Skeletal muscle satellite cell (primary cell): ENCODE data around the gene FAM184A. TPM values are rescaled to one million over a fixed set of nuclear protein-coding genes. Genes with fewer than 3 reads are reported as not detected.
A peak's percentile ranks its signal among the peaks of the same experiment; 100 is the strongest.
"Not testable (repeated sequence)": the region's sequence is repeated elsewhere in the genome, so short reads cannot be mapped to it uniquely, and the experiment has no call there.

Source experiments
- H3K27me3 ChIP-seq: 2 replicates; pipeline ENCODE4 v1.7.0; 2013; ENCODE audit warnings: low read length; ENCODE audit not compliant: control insufficient read depth, insufficient read depth
- H3K36me3 ChIP-seq: 2 replicates; pipeline ENCODE4 v1.7.0; 2013; ENCODE audit warnings: mild to moderate bottlenecking, control low read depth, low read length; ENCODE audit not compliant: insufficient read depth
- H3K4me1 ChIP-seq: 2 replicates; pipeline ENCODE4 v1.7.0; 2013; ENCODE audit warnings: low read length; ENCODE audit not compliant: control insufficient read depth, insufficient read depth
- H3K4me2 ChIP-seq: 2 replicates; pipeline ENCODE4 v1.7.0; 2013; ENCODE audit warnings: mild to moderate bottlenecking, low read length
- H3K4me3 ChIP-seq: 2 replicates; pipeline ENCODE4 v1.7.0; 2013; ENCODE audit warnings: low read length
- H3K9ac ChIP-seq: 2 replicates; pipeline ENCODE4 v1.7.0; 2013; ENCODE audit warnings: mild to moderate bottlenecking, low read depth, low read length, moderate library complexity
- H3K9me3 ChIP-seq: replicated peaks from 2 replicates; pipeline ENCODE4 v1.7.0; 2013; ENCODE audit warnings: mild to moderate bottlenecking, control low read depth, low read length
- total RNA-seq: library from RNA; depleted of rRNA; stranded (reverse); fragments of >200 nt; gene quantifications from 2 replicates; pipeline ENCODE4 v1.2.3, GENCODE V29; 2012; rRNA removed

FAM184A gene, protein sequence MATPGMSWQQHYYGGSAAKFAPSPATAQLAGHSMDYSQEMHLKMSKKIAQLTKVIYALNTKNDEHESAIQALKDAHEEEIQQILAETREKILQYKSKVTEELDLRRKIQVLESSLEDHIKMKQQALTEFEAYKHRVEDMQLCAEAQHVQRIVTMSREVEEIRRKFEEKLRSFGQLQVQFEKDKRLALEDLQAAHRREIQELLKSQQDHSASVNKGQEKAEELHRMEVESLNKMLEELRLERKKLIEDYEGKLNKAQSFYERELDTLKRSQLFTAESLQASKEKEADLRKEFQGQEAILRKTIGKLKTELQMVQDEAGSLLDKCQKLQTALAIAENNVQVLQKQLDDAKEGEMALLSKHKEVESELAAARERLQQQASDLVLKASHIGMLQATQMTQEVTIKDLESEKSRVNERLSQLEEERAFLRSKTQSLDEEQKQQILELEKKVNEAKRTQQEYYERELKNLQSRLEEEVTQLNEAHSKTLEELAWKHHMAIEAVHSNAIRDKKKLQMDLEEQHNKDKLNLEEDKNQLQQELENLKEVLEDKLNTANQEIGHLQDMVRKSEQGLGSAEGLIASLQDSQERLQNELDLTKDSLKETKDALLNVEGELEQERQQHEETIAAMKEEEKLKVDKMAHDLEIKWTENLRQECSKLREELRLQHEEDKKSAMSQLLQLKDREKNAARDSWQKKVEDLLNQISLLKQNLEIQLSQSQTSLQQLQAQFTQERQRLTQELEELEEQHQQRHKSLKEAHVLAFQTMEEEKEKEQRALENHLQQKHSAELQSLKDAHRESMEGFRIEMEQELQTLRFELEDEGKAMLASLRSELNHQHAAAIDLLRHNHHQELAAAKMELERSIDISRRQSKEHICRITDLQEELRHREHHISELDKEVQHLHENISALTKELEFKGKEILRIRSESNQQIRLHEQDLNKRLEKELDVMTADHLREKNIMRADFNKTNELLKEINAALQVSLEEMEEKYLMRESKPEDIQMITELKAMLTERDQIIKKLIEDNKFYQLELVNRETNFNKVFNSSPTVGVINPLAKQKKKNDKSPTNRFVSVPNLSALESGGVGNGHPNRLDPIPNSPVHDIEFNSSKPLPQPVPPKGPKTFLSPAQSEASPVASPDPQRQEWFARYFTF
- total RNA-seq, result 0.22 and 0.25 TPM in 2 replicates

DNA sequence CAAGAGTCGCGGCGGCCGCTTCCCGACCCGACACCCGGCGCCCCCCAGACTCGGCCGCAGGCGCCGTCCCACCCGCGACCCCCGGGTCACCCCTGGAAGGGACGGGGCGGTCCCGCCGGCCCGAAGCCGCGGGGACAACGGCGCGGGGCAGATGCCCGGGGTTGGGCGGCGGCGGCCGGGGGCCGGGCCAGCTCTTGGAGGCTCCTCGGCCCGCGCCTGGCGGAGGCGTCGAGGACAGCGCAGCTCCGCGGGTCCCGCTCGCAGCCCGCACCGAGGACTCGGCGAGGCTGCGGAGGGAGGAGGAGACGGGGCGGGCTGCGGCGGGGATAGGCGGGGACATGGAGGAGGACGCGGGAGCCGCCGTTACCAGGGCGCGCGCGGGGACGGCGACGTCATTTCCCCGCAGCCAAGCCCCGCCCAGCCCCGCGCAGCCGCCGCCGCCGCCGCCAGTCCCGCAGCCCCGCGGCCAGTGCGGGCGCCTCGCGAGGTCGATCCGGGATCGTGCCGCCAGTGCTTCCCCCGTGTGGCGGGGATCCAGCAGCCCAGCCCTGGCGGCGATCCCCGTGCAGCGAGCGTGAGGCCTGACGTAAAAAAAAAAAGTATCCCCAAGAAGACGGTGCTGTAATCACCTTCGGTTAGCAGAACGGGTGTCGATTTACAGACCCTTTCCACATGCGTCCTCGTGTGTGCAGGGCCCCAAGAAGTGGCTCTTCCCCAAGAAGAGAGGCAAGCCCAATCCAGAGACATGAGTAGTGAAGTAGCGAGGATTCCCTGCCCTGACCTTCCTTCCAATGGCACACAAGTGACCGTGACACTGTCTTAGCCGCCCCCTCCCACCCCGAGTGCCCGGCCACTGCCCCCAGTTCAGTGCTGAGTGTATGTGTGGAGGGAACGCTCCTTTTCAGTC, at the start of gene FAM184A:
FAM184A (minus strand) TSS at position 289 of the 907 bp plus-strand sequence. CDS start 365 bp downstream, outside the sequence.
- peaks cover 27% of the 10 kb centered on the region for H3K27me3 ChIP-seq
- H3K4me2 ChIP-seq, result peak within 1 kb of the TSS; percentile 98
- peaks cover 17% of the 10 kb centered on the region for H3K4me1 ChIP-seq
- H3K9me3 ChIP-seq, result peaks cover 4% of the 10 kb centered on the region
- peak within 1 kb of the TSS; percentile 58 for H3K9ac ChIP-seq
- peak within 1 kb of the TSS; percentile 83 for H3K4me3 ChIP-seq
- no peaks in the 10 kb centered on the region for H3K36me3 ChIP-seq

DNA sequence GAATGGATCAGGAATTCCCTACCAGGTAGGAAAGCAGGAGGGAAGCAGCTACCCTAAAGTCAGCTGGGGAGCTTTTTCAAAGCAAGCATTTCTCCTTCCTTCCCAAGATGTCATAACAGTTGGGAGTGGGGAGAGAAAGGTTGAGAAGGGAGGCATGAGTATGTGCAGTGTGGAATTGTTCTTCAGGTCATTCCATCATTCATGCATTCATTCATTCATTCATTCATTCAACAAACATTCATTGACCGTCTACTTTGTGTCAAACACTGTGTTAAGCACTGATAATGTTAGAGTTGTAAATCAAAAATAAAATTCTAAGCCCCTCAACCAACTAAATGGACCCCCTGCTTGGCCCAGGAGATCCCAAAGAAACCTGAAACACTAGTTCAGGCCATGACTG, 49.2 kb upstream of the FAM184A start:
- H3K36me3 ChIP-seq, result no peaks in the 10 kb centered on the region

DNA sequence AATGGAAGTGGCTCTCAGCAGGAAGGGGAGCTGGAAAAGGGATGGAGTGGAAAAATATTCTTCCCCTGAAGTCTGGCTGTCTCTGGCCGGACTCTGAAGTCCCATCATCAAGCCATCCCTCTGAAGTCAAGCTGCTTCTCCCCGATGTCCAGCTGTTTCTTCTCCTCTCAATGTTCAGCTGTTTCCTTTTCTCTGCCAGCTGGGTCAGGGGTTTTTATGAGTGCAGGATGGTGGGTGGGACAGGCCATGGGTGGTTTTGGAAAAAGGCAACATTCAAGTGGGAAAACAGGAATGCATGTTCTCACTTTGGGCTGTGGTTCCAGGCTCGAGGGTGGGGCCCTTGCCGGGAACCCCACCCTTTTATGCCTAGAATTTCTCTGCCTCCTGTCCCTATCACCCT, 48.4 kb upstream of the FAM184A start:
- no peak overlapping the region for H3K4me3 ChIP-seq
- no peaks in the 10 kb centered on the region for H3K27me3 ChIP-seq
- no peaks in the 10 kb centered on the region for H3K36me3 ChIP-seq
- no peak overlapping the region for H3K9ac ChIP-seq
- H3K9me3 ChIP-seq, result no peaks in the 10 kb centered on the region
- H3K4me1 ChIP-seq, result peaks cover 19% of the 10 kb centered on the region
- H3K4me2 ChIP-seq, result no peak overlapping the region

More for the DNA sequence above, 49.2 kb upstream of the FAM184A start:
- no peaks in the 10 kb centered on the region for H3K27me3 ChIP-seq
- H3K4me3 ChIP-seq, result no peak overlapping the region
- H3K4me1 ChIP-seq, result peaks cover 26% of the 10 kb centered on the region
- H3K4me2 ChIP-seq, result no peak overlapping the region
- H3K9ac ChIP-seq, result no peak overlapping the region
- no peaks in the 10 kb centered on the region for H3K9me3 ChIP-seq

GRCh38 chr6:119126140-119126539, 47.7 kb upstream of the FAM184A start:
- Histone ChIP-seq H3K4me1 (peaks cover 19% of the 10 kb centered on the region), H3K27me3 (no peaks in the 10 kb centered on the region), H3K36me3 (no peaks in the 10 kb centered on the region), H3K9ac (no peak overlapping the region), H3K4me3 (no peak overlapping the region), H3K9me3 (no peaks in the 10 kb centered on the region), H3K4me2 (no peak overlapping the region)

DNA sequence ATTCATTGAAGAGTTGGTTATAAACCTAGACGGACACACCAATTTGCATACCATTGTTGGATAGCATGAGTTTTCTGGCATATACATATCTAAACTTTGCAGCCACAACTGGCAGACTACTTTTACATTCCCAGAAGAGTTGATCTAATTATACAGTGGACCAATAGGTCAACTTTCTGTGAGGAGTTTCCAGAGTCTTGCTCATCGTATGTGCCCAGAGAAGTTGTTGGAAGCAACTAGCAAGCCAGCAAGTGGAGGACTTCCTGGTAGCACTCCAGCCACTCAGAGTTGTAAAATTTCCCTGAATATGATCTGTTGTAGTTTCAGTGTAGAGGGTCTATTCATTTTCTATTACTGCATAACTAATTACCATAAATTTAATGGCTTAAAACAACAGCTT, 47.1 kb upstream of the FAM184A start:
- Histone ChIP-seq H3K36me3 (no peaks in the 10 kb centered on the region), H3K9me3 (no peaks in the 10 kb centered on the region), H3K4me2 (no peak overlapping the region), H3K4me1 (peaks cover 14% of the 10 kb centered on the region), H3K4me3 (no peak overlapping the region), H3K27me3 (no peaks in the 10 kb centered on the region), H3K9ac (no peak overlapping the region)

DNA sequence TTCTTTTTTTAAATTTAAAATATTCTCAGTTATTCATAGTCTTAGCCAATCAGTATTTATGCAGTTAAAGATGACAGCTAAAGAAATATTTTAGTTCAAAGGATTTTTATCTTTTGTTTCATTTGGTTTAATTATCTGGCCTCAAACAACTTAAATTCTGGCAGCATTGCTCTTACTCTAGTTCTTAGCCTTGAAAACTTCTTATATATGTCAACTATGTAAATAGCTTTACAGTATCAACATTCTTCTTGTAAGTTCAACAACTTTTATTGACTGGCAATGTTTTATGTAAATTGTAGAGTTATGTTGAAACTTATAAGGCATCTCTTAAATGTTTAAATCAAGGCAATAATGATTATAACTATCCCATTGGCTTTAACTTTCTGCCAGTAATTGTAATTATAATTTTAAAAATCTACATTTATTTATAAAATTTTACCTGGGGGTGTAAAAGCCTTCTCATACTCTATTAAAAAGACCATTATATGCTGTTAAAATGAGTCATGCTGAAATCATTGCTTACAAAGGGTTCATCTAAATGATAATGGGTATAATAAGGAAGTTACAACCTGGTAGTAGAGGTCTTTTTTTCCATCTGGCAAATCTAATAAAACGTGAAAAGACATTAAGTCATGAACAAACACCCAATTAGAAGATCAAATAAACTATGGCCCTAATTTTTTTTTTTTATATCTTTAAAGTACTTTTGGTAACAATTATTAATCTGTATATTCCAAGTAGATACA, 45.8 kb upstream of the FAM184A start:
- no peak overlapping the region for H3K9ac ChIP-seq
- H3K27me3 ChIP-seq, result no peaks in the 10 kb centered on the region
- H3K36me3 ChIP-seq, result no peaks in the 10 kb centered on the region
- peaks cover 10% of the 10 kb centered on the region for H3K4me1 ChIP-seq
- H3K4me3 ChIP-seq, result no peak overlapping the region
- H3K9me3 ChIP-seq, result no peaks in the 10 kb centered on the region
- no peak overlapping the region for H3K4me2 ChIP-seq

DNA sequence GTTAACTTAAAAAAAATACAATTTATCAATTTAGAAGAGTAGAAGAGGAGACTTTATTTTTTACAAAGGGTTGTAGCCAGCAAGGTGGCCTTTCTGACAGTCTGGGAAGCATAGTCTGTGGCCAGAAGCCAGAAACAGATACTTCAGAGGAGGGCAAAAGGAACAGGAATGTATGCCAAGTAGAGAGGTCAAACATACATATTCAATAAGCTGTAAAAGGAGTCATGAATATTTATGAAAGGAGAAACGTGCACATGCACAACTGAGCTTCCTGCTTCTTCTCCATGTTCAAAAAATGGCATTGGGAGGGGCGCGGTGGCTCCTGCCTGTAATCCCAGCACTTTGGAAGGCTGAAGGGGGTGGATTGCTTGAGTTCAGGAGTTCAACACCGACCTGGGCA, 43.9 kb upstream of the FAM184A start:
- no peak overlapping the region for H3K4me2 ChIP-seq
- H3K36me3 ChIP-seq, result no peaks in the 10 kb centered on the region
- H3K27me3 ChIP-seq, result no peaks in the 10 kb centered on the region
- peaks cover 7% of the 10 kb centered on the region for H3K4me1 ChIP-seq
- no peak overlapping the region for H3K4me3 ChIP-seq
- no peak overlapping the region for H3K9ac ChIP-seq
- H3K9me3 ChIP-seq, result no peaks in the 10 kb centered on the region

GRCh38 chr6:119121367-119121766, 42.9 kb upstream of the FAM184A start:
- Histone ChIP-seq H3K4me1 (peaks cover 7% of the 10 kb centered on the region), H3K36me3 (no peaks in the 10 kb centered on the region), H3K27me3 (no peaks in the 10 kb centered on the region), H3K9me3 (no peaks in the 10 kb centered on the region), H3K9ac (no peak overlapping the region), H3K4me2 (no peak overlapping the region), H3K4me3 (no peak overlapping the region)

DNA sequence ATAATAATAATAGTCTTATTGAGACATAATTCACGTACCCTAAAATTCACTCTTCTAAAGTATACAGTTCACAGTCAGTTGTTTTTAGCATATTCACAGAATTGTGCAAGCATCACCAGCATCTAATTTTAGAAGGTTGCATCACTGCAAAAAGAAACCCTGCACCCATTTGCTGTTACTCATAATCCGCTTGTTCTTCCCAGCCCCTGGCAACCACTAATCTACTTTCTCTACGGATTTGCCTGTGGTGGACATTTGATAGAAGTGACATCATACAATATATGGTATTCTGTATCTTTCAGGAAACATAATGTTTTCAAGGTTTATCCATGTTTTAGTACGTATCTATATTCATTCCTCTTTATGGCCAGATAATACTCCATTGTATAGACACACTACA, 41.5 kb upstream of the FAM184A start:
- Histone ChIP-seq H3K9me3 (no peaks in the 10 kb centered on the region), H3K4me2 (no peak overlapping the region), H3K27me3 (no peaks in the 10 kb centered on the region), H3K4me1 (peaks cover 7% of the 10 kb centered on the region), H3K36me3 (no peaks in the 10 kb centered on the region), H3K4me3 (no peak overlapping the region), H3K9ac (no peak overlapping the region)

DNA sequence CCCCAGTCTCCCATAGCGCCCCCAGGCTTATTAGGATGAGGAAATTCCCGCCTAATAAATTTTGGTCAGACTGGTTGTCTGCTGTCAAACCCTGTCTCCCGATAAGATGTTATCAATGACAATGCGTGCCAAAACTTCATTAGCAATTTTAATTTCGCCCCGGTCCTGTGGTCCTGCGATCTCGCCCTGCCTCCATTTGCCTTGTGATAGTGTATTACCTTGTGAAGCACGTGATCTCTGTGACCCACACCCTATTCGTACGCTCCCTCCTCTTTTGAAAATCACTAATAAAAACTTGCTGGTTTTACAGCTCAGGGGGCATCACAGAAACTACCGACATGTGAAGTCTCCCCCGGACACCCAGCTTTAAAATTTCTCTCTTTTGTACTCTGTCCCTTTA, 40.6 kb upstream of the FAM184A start:
- not testable (repeated sequence) for H3K4me2 ChIP-seq, H3K4me3 ChIP-seq, H3K9me3 ChIP-seq, H3K9ac ChIP-seq, H3K4me1 ChIP-seq, H3K27me3 ChIP-seq, H3K36me3 ChIP-seq
